GM19023 (cell line): Measurements from ENCODE around the gene GOSR2.
"Not testable (repeated sequence)": the region's sequence is repeated elsewhere in the genome, so short reads cannot be mapped to it uniquely, and the experiment has no call there.

ENCODE experiments used
- ATAC-seq: cut with Tn5 transposase; IDR thresholded peaks from one replicate; pipeline ENCODE4 v1.9.1; 2021; ENCODE audit warnings: mild to moderate bottlenecking, moderate library complexity; ENCODE audit not compliant: unreplicated experiment

Gene GOSR2

DNA sequence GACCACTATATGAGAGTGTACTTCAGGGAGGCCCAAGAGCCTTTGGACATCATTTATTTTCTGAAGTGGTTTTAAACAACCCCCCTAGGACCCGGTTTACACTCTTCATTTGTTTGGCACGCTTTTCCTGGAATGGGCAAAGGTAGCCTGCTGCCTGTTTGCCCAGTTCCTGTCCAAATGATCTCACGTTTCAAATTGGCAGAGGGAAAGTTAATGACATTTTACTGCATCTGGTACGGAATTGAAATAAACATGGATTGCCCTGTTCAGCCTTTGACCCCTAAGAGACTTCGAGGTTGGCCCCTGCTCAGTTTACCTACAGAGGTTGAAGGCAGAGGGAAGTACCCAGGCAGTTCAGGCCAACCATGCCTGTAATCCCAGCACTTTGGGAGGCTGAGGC is 61.9 kb downstream of the GOSR2 start:
- ATAC-seq, result no peak

DNA sequence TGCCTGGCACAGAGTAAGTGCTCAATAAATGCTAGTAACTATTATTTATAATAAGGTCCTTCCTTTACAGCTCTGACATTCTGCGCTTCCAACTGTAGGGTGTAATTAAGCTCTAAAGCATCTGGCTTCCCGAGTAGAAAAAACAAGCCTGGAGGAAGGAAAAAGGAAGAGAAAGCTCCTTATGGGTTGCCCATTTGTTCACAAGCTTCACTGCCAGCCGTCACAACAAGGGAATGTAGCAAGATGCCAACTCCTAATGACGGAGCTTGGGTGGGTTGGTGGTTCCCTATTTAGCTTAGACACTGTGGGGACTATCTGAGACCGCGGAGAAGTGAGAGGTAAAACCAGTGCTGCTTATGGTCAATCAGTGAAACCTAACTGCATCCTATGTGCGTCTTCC is 63.4 kb downstream of the GOSR2 start:
- no peak for ATAC-seq

DNA sequence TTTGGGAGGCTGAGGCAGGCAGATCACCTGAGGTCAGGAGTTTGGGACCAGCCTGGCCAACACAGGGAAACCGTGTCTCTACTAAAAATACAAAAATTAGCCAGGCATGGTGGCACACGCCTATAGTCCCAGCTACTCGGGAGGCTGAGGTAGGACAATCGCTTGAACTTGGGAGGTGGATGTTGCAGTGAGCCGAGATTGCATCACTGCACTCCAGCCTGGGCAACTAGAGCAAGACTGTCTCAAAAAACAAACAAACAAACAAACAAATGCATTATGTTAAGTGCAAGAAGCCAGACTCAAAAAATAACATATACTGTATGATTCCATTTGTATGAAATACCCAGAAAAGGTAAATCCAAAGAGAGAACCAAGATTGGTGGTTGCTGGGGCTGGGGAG is 65.0 kb downstream of the GOSR2 start:
- not testable (repeated sequence) for ATAC-seq

DNA sequence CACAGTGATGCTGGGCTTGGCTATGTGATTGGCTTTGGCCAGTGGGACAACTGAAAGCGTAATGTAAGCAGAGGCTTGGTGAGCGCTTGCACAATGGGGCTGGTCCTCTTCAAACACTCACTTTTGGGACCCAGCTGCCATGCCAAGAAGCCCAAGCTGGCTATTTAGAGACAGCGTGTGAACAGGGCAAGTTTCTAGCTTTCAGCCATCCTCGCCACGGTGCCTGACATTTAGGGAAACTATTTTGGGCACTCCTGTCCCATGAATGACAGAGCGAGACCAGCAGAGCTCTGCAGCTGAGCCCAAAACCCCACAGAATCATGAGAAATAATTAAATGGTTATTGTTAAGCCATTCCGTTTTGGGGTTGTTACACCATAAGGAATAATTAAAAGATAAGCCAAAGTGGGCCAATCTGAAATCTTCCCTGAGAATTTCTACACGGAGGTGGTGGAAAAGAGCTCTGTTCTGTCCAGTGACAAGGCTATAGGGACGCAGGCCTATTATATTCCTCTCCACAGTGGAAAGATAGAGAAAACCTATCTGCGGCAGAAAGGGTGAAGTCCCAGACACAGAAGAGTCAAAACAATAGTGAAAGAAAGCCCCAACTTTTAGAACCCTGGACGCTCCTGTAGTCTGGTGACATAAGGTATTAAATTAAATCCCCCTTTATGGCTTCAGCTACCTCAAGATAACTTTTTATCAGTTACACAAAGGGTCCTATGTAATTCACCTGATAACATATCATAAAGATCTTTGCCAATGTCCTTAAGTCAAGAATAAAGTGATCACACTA is 66.9 kb downstream of the GOSR2 start:
- no peak for ATAC-seq

DNA sequence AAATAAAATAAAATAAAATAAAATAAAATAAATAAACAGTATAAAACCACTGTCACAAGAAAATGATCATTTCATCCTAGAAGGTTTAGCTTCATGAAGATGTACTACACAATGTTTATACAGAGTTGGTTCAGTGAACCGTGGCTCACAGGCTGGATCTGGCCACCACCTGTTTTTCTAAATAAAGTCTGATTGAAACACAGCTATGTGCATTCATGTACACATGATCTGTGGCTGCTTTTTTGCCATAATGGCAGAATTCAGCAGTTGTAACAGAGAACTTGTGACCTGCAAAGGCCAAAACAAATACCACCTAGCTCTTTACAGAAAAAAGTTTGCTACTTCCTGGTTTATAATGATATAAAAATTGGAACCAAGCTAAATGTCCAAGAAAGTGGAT is 68.7 kb downstream of the GOSR2 start:
- ATAC-seq, result no peak
